ENCODE measurements around the gene POM121C. TPM values are rescaled to one million over a fixed set of nuclear protein-coding genes. Genes with fewer than 3 reads are reported as not detected.
"Not testable (repeated sequence)": the region's sequence is repeated elsewhere in the genome, so short reads cannot be mapped to it uniquely, and the experiment has no call there.

The POM121C gene
- polyA plus RNA-seq, 5 donors, result 66.7 to 81.3 (median 73.2) TPM

DNA sequence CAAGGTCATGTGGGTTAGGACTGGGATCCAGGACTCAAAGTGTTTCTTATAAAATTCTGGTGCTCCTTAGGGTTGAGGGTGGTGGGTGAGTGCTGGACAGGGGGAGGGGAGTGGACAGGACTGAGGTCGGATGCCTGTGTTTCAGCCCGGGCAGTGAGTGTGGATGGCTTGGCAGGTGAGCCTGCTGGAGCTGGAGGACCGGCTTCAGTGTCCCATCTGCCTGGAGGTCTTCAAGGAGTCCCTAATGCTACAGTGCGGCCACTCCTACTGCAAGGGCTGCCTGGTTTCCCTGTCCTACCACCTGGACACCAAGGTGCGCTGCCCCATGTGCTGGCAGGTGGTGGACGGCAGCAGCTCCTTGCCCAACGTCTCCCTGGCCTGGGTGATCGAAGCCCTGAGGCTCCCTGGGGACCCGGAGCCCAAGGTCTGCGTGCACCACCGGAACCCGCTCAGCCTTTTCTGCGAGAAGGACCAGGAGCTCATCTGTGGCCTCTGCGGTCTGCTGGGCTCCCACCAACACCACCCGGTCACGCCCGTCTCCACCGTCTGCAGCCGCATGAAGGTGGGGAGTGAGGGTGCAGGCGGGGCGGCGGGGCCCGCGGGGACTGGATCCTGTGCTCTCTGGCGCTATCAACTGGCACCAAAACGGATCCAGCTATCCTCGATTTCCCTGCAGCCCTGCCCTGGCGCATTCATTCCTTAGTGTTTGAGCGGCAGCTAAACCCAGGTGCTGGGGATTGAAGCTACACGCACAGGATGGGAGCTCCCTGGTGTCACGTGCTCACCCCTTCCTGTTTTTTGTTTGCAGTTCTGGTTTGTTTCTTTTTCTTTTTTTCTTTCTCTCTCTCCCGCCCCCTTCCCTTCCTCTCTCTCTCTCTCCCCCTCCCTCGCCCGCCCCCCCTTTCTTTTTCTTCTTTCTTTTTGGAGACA, 87.1 kb downstream of the POM121C start:
- not testable (repeated sequence) for DNase-seq

DNA sequence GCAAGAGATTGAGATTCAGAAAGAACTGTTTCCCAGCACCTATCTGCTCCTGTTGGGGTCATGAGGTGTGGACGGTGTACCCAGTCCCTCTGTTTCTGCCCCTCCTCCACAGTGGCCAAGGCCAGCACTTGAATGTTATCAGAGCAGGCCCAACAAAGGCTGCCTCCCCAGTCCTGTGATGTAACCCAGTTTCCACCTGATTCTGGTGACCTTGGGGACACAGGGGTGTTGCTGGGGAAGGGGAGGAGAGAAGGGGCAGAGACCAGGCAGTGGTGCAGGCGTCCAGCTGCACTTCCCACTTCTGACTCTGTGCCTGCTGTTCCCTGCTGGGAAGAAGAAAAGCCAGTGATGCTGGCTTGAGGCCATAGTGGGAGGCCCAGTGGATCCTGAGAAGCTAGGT, 88.2 kb downstream of the POM121C start:
- DNase-seq, result not testable (repeated sequence)

DNA sequence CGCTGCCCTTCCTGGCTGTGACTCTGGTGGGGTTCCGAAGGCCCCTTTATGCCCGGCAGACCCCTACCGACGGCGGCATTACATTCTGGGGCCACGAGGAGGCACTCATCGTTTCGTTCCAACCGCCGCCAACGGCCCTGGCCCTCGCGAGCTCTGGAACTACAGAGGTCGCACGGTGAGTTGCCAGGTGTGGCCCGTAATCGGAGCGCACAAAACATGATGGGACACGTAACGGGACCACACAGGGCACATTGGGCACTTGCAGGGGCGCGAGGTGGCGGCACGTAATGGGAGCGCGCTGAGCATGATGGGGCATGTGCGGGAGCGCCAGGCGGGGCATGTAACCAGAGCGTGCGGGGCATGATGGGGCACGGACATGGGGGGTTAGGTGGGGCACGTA, 90.8 kb downstream of the POM121C start, which contains the start of gene TRIM73:
TSS of gene TRIM73 (plus strand) at position 301 of the 400 bp plus-strand sequence. CDS start 3,305 bp downstream, outside the sequence.
- not testable (repeated sequence) for DNase-seq

DNA sequence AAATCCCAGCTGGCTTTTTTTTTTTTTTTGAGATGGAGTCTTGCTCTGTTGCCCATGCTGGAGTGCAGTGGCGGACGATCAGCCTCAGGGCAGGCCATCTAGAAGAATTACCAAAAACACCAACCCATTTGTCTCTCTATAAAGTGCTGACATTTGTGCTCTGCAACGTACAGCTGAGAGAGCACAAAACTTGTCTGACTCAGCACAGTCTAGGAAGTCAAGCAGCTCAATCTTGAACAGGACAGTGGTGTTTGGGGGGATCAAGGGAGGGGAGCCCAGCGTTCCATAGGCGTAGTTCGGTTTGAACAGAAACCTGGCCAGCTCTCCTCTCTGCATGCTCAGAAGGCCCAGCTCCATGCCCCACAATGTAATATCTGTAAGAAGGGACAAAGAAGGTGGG, 92.9 kb downstream of the POM121C start:
- not testable (repeated sequence) for DNase-seq

DNA sequence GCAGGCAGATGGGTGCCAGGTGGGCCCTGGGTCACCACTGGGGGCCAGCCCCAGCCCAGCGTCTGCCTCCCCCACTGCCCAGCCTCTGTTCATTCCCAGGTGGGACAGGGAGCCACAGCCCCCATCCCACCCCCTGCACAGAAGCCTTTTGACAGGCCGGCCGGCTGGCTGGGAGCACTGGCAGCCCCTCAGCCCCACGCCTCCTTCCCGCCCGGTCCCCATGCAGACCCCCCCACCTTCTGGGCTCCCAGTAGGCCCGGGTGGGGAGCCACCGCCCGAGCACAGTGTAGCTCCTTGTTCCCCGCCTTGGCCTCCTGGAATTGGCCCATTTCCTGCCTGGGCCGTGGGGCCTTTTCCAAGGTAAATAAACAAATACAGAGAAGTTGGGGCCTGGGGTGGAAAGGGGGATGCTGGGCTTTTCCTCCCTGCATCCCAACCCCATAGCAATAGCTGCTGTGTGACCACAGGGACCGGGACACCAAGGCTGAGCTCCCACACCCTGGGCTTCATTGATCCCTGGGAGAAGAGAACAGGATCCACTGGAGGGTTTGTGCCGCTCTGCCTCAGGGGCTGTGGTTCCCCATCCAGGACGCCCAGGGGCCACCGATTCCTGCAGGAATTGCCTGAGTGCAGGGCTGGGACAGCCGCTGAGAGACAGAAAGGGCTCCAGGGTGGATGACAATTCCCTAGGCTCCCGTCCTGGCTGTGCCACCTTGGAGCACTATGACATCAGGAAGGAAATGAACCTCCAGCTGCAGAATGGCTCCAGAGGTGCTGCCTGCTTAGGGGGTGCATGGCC, 111.4 kb downstream of the POM121C start:
- not testable (repeated sequence) for DNase-seq

DNA sequence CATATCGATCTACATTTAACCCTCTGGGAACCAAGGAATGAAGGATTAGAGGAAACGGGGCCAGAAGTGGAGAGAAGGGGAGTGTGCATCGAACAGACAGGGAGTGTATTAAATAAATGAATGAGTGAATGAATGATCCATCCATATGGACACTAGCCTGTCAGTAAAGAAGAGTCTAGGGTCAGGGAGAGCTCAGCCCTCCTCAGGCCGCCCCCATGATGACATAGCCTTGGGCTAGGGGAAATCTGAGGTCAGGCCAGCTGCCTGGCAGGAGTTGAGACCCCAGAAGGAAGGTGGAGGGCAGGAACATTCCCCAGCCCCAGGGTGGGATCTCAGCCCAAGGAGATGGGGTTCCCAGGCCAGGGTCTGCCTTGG, 112.0 kb downstream of the POM121C start:
- not testable (repeated sequence) for DNase-seq

DNA sequence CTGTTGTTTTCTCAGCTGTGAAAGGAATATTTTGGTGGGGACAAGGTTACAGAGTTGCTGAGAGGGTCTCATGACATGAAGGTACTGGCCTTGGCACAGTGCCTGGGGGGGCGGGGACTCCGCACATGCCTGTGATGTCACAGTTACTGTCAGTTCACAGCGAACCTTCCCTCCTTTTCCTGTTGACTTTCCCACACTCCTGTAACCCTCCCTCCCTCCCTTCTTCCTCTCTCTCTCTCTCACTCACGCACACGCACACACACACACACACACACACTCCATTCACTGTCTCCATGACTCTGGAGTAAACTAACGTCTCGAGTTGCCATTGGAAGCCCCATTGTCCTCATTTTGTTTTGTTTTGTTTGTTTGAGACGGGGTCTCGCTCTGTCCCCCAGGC, 118.8 kb downstream of the POM121C start:
- DNase-seq, result not testable (repeated sequence)

Other genes with a start within 250 kb of the POM121C start
- 1 to 10 TPM; 3.6 to 9.2 (median 6.0) TPM for gene TRIM73, start 90.7 kb downstream of the POM121C start, polyA plus RNA-seq (ENCODE audit: insufficient read depth in 1 of 5, insufficient read length in 5 of 5, low replicate concordance in 1 of 5)
- 1 to 10 TPM; 3.0 to 7.0 (median 4.3) TPM for gene SPDYE5, start 6.0 kb upstream of the POM121C start, polyA plus RNA-seq (ENCODE audit: insufficient read depth in 1 of 5, insufficient read length in 5 of 5, low replicate concordance in 1 of 5)